ENCODE data around the gene GALNT1.

DNA sequence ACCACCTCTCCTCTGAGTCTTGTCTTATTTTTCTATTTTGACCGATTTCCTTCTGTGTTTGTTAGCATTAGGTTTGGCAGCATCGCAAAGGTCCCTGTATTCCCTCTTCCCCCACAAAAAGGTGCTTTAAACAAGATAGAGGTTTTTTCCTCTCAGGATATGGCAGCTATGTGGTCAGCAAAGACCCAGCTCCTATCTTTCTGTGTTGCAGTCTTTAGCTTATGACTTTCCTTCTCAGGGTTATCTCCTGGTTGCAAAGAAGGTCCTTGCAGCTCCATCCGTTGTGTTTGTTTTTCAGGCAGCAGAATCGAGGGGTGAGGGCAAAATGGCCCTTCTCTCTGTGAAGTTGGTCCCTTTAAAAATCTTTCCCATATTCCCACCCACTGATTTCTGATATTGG, 38.4 kb downstream of the GALNT1 start:
- no peak for TF ChIP-seq POLR2A (IDR thresholded peaks at IDR 0.05)
- TF ChIP-seq CTCF (IDR thresholded peaks at IDR 0.05 in 8 of 11, conservative IDR thresholded peaks at IDR 0.05 in 3 of 11), result no peak
- TF ChIP-seq POLR2AphosphoS5 (IDR thresholded peaks at IDR 0.05), result no peak
